B cell (primary cell): ENCODE measurements around the gene TBC1D22A.

Experiments
- CTCF ChIP-seq: fragments of 200-600 bp; IDR thresholded peaks from one replicate; pipeline ENCODE4 v1.8.0; 2022; ENCODE audit warnings: antibody characterized with exemption, mild to moderate bottlenecking
- EZH2 ChIP-seq: IDR thresholded peaks from 2 replicates; pipeline ENCODE4 v1.6.1; 2012; ENCODE audit warnings: borderline replicate concordance, low read depth, mild to moderate bottlenecking, moderate library complexity, low read length; ENCODE audit not compliant: insufficient read depth, poor library complexity, severe bottlenecking

GRCh38 chr22:47050401-47051051 is 288.1 kb downstream of the TBC1D22A start:
- no peak for TF ChIP-seq CTCF
- TF ChIP-seq EZH2: no peak
